CD4-positive, alpha-beta memory T cell (primary cell): ENCODE measurements around the gene SND1. TPM values are rescaled to one million over a fixed set of nuclear protein-coding genes. Genes with fewer than 3 reads are reported as not detected.

Experiments
- CTCF ChIA-PET: fragments of 350-600 bp; sonication (Branson Sonifier 250); formaldehyde crosslinking; loops from one replicate; lab custom pipeline; 2021; ENCODE audit warnings: inconsistent platforms; ENCODE audit not compliant: partially characterized antibody; lab: Charles Lee
- POLR2A ChIA-PET: fragments of 350-600 bp; sonication (Branson Sonifier 250); formaldehyde crosslinking; loops from one replicate; lab custom pipeline; 2021; ENCODE audit not compliant: partially characterized antibody; lab: Charles Lee
- DNase-seq, 5 donors: peaks; one replicate each; pipeline versions ENCODE4 v3.0.0 to v3.0.0-alpha.2; 2020 to 2022; ENCODE audit warnings: mixed read lengths in 1 of 5
- H3K27ac ChIP-seq: one replicate; pipeline ENCODE4 v1.7.0; 2013; ENCODE audit warnings: low read depth, low read length
- H3K27me3 ChIP-seq: 2 replicates; pipeline ENCODE4 v1.7.0; 2013; ENCODE audit warnings: mild to moderate bottlenecking, low read length, moderate library complexity; ENCODE audit not compliant: insufficient read depth
- H3K36me3 ChIP-seq: 2 replicates; pipeline ENCODE4 v1.7.0; 2013; ENCODE audit warnings: mild to moderate bottlenecking, low read length, moderate library complexity; ENCODE audit not compliant: insufficient read depth
- H3K4me1 ChIP-seq: 2 replicates; pipeline ENCODE4 v1.7.0; 2013; ENCODE audit warnings: mild to moderate bottlenecking, low read length, moderate library complexity; ENCODE audit not compliant: insufficient read depth
- H3K4me3 ChIP-seq, 2 donors: one replicate each; pipeline ENCODE4 v1.7.0; 2013; ENCODE audit warnings: low read length in 2 of 2, mild to moderate bottlenecking in 1 of 2
- H3K9me3 ChIP-seq, 2 donors: one replicate each; pipeline ENCODE4 v1.7.0; 2013; ENCODE audit warnings: low read length in 2 of 2, control low read depth in 1 of 2; ENCODE audit not compliant: control insufficient read depth in 1 of 2
- H3K27ac Mint-ChIP-seq, 7 donors: one replicate each; pipeline ENCODE4 v1.8.0; 2020 to 2021; ENCODE audit warnings: mixed read lengths in 7 of 7, mild to moderate bottlenecking in 6 of 7, inconsistent platforms in 3 of 7, moderate library complexity in 3 of 7
- H3K27me3 Mint-ChIP-seq, 2 donors: one replicate each; pipeline ENCODE4 v1.8.0; 2020 to 2021; ENCODE audit warnings: mixed read lengths in 2 of 2
- H3K36me3 Mint-ChIP-seq, 2 donors: one replicate each; pipeline ENCODE4 v1.8.0; 2020 to 2021; ENCODE audit warnings: mixed read lengths in 2 of 2, inconsistent platforms in 1 of 2, mild to moderate bottlenecking in 1 of 2
- H3K4me1 Mint-ChIP-seq, 4 donors: one replicate each; pipeline ENCODE4 v1.8.0; 2020 to 2021; ENCODE audit warnings: mixed read lengths in 4 of 4, mild to moderate bottlenecking in 1 of 4
- H3K4me3 Mint-ChIP-seq, 8 donors: one replicate each; pipeline ENCODE4 v1.8.0; 2020 to 2021; ENCODE audit warnings: mixed read lengths in 8 of 8, mild to moderate bottlenecking in 7 of 8, moderate library complexity in 6 of 8, inconsistent platforms in 3 of 8
- H3K9me3 Mint-ChIP-seq, 8 donors: one replicate each; pipeline ENCODE4 v1.8.0; 2020 to 2021; ENCODE audit warnings: mixed read lengths in 8 of 8, mild to moderate bottlenecking in 5 of 8, inconsistent platforms in 3 of 8, moderate library complexity in 1 of 8
- intact Hi-C: fragments of 100-400 bp; cut with micrococcal nuclease; formaldehyde crosslinking; loops from one replicate; pipeline ENCODE4 v1.15.1; 2023
- polyA plus RNA-seq, 2 donors: library from polyadenylated mRNA; unstranded; fragments of 300-500 nt; fragmentation: Illumina TruSeq; gene quantifications; one replicate each; pipeline ENCODE4 v1.2.3, GENCODE V29; 2021
- total RNA-seq, 2 experiments: library from RNA; stranded (reverse); gene quantifications; one replicate each; pipeline ENCODE4 v1.2.3, GENCODE V29; 2021

The SND1 gene
- total and polyA plus RNA-seq, 4 experiments from 2014 or later: 119 to 223 (median 171) TPM

DNA sequence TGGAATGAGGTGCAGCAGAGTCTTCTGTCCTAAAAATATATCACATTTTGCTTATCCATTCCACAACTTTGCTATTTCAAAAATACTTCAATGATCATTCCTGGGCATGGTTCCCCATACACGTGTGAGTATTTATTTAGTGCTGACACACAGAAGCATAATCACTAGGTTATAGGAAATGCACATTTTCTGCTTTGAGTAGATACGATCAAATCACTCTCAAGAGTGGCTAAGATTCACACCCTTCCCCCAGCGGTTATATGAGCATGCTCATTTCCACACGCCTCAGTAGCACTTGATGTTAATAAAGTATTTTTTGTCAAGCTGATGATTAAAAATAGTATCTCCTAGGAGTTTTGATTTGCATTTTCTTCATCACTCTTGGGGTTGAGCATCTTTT lies 472.8 kb downstream of the SND1 start:
- H3K4me3 ChIP-seq: no peak overlapping the region
- H3K27me3 ChIP-seq: no peaks in the 10 kb centered on the region
- H3K9me3 ChIP-seq: no peaks in the 10 kb centered on the region
- H3K36me3 Mint-ChIP-seq: no peaks in the 10 kb centered on the region
- H3K27ac Mint-ChIP-seq: peak overlapping the region in 2 of 7 donors; percentile 1 to 24
- no peak overlapping the region for H3K4me3 Mint-ChIP-seq
- no peak overlapping the region for H3K27ac ChIP-seq
- peaks cover 0 to 5% (median 0%) of the 10 kb centered on the region in 8 donors for H3K9me3 Mint-ChIP-seq
- no peak for DNase-seq
- peaks cover 6% of the 10 kb centered on the region for H3K4me1 ChIP-seq
- peaks cover 8% of the 10 kb centered on the region in 4 donors for H3K4me1 Mint-ChIP-seq
- no peaks in the 10 kb centered on the region for H3K27me3 Mint-ChIP-seq
- ChIA-PET POLR2A (interaction anchor here (1.3 kb wide), 1 partner anchor 11 kb away, joined by 4 read pairs; no protein-coding TSS in a partner anchor), CTCF (interaction anchor here (1.7 to 2.1 kb wide), 2 partner anchors 11 to 85 kb away, joined by 5 read pairs; no protein-coding TSS in a partner anchor)
- intact Hi-C loops: no loop called here
- H3K36me3 ChIP-seq: no peaks in the 10 kb centered on the region

DNA sequence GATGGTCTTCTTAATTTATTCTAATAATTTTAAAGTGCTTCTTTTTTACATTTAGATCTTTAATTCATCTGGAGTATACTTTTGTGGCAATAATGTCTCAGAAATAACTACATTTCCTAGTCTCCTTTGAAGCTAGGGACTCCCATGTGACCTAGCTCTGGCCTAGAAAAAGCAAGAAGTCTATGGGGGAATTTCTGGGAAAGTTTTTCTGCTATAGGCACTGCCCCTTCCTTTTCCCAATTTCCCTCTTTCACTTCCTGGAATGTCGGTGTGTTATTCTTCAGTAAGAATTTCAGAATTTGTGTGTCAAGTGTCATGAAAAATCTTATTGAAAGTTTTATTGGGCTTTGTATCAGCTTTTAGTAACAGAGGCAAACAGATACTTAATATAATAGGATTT lies 473.8 kb downstream of the SND1 start:
- H3K36me3 Mint-ChIP-seq: no peaks in the 10 kb centered on the region
- H3K27ac Mint-ChIP-seq: no peak overlapping the region
- Histone ChIP-seq H3K9me3 (no peaks in the 10 kb centered on the region), H3K36me3 (no peaks in the 10 kb centered on the region), H3K4me1 (peaks cover 6% of the 10 kb centered on the region), H3K4me3 (no peak overlapping the region), H3K27me3 (peaks cover 8% of the 10 kb centered on the region), H3K27ac (no peak overlapping the region)
- peaks cover 0 to 2% (median 0%) of the 10 kb centered on the region in 8 donors for H3K9me3 Mint-ChIP-seq
- POLR2A ChIA-PET: interaction anchor here (0.7 to 1.3 kb wide), 2 partner anchors 9 to 10 kb away, joined by 4 read pairs; no protein-coding TSS in a partner anchor
- no peaks in the 10 kb centered on the region for H3K27me3 Mint-ChIP-seq
- CTCF ChIA-PET: interaction anchor here (0.5 to 1.7 kb wide), 3 partner anchors 10 to 418 kb away, joined by 3 to 5 read pairs (median 4); no protein-coding TSS in a partner anchor
- intact Hi-C loops: no loop called here
- peaks cover 8% of the 10 kb centered on the region in 4 donors for H3K4me1 Mint-ChIP-seq
- DNase-seq: no peak
- H3K4me3 Mint-ChIP-seq: no peak overlapping the region

DNA sequence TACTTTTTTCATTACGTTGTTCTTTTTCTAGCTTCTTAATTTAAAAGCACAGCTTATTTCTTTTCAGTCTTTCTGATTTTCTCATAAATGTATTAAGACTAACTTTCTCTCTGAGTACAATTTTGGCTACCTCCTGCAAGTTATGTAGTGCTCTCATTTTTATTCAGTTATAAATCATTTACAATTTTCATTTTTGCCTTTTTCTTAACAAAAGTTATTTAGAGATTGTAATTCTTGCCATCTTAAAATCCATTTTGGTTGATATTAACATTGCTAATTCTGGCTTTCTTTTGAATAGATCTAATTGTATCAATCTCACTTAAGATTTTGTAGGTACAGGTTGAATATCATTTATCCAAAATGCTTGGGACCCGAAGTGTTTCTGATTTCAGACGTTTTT lies 476.4 kb downstream of the SND1 start:
- Histone ChIP-seq H3K9me3 (no peaks in the 10 kb centered on the region), H3K27ac (no peak overlapping the region), H3K4me3 (no peak overlapping the region), H3K36me3 (no peaks in the 10 kb centered on the region), H3K27me3 (peaks cover 18% of the 10 kb centered on the region), H3K4me1 (peaks cover 6% of the 10 kb centered on the region)
- ChIA-PET CTCF (no interaction called here), POLR2A (no interaction called here)
- intact Hi-C loops: no loop called here
- H3K36me3 Mint-ChIP-seq: peaks cover 0 to 3% of the 10 kb centered on the region in 2 donors
- peaks cover 0 to 4% (median 0%) of the 10 kb centered on the region in 8 donors for H3K9me3 Mint-ChIP-seq
- DNase-seq: no peak
- H3K4me1 Mint-ChIP-seq: peaks cover 6 to 8% (median 7%) of the 10 kb centered on the region in 4 donors
- H3K27me3 Mint-ChIP-seq: peaks cover 6 to 10% of the 10 kb centered on the region in 2 donors
- H3K4me3 Mint-ChIP-seq: no peak overlapping the region
- no peak overlapping the region for H3K27ac Mint-ChIP-seq

DNA sequence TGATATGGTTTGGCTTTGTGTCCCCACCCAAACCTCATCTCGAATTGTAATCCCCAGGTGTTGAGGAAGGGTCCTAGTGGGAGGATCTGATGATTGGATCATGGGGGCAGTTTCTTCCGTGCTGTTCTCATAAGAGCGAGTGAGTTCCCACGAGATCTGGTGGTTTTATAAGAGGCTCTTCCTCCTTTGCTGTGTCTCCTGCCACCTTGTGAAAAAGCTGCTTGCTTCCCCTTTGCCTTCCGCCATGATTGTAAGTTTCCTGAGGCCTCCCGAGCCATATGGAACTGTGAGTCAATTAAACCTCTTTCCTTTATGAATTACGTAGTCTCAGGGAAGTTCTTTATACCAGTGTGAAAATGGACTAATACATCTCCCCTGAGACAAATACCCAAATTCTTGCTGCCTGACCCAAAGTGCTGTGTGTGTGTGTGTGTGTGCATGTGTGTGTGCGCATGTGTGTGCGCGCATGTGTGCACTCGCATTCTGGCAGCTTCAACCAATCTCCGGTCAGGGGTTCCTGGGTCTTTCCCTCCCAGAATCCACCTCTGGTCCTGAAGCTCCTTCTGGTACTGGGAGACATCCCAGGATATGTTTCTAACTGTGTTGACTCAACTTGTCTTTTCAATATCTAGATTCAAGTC lies 477.4 kb downstream of the SND1 start:
- Histone ChIP-seq H3K4me1 (peaks cover 6% of the 10 kb centered on the region), H3K36me3 (no peaks in the 10 kb centered on the region), H3K27me3 (peaks cover 18% of the 10 kb centered on the region), H3K9me3 (no peaks in the 10 kb centered on the region), H3K27ac (no peak overlapping the region), H3K4me3 (no peak overlapping the region)
- no peak for DNase-seq
- intact Hi-C loops: no loop called here
- peaks cover 0 to 4% (median 0%) of the 10 kb centered on the region in 8 donors for H3K9me3 Mint-ChIP-seq
- POLR2A ChIA-PET: no interaction called here
- CTCF ChIA-PET: no interaction called here
- H3K4me3 Mint-ChIP-seq: no peak overlapping the region
- peaks cover 0 to 3% of the 10 kb centered on the region in 2 donors for H3K36me3 Mint-ChIP-seq
- peaks cover 9 to 16% of the 10 kb centered on the region in 2 donors for H3K27me3 Mint-ChIP-seq
- no peak overlapping the region for H3K27ac Mint-ChIP-seq
- H3K4me1 Mint-ChIP-seq: peaks cover 6 to 12% (median 8%) of the 10 kb centered on the region in 4 donors

DNA sequence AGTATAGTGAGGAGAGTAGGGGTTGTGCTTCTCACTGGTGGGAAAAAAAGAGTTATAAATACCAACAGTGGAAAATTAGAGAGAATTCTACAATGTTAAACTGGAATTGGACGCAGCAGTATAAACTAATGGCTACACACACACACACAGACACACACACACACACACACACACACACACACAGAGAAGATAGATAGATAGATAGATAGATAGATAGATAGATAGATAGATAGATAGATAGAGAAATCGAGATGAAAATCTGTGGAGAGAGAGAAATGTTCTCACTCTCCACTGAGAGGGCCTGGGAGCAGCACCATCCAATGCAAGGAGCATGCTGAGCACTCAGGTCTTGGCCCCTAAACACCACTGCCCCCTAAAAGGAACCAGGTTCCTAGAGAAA lies 479.1 kb downstream of the SND1 start:
- H3K27me3 ChIP-seq: peaks cover 27% of the 10 kb centered on the region
- H3K9me3 ChIP-seq: no peaks in the 10 kb centered on the region
- Mint-ChIP-seq H3K27me3 (peaks cover 20 to 23% of the 10 kb centered on the region in 2 donors), H3K27ac (no peak overlapping the region), H3K4me1 (peaks cover 8 to 18% (median 11%) of the 10 kb centered on the region in 4 donors), H3K36me3 (peaks cover 0 to 3% of the 10 kb centered on the region in 2 donors), H3K9me3 (peaks cover 0 to 4% (median 0%) of the 10 kb centered on the region in 8 donors), H3K4me3 (no peak overlapping the region)
- H3K27ac ChIP-seq: no peak overlapping the region
- DNase-seq: no peak
- no peaks in the 10 kb centered on the region for H3K36me3 ChIP-seq
- ChIA-PET CTCF (no interaction called here), POLR2A (no interaction called here)
- intact Hi-C loops: no loop called here
- H3K4me1 ChIP-seq: peaks cover 12% of the 10 kb centered on the region
- no peak overlapping the region for H3K4me3 ChIP-seq

DNA sequence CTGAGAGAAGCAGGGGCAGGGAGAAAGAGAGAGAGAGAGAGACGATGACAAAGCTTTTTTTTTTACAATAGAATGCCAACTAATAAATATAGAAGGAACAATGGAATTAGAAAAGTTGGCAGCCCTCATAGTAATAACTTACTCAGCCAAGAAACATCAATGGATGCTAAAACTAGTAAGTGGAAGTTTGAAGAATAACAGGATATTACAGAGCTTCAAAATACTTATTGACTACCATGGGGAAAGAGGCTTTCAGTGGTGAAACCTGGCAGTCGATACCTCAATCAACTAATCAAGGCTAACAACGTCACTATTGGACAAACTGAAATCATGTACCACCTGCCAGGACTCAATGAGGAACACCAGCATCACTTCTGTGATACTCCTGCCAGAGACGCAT lies 479.7 kb downstream of the SND1 start:
- peaks cover 8 to 21% (median 13%) of the 10 kb centered on the region in 4 donors for H3K4me1 Mint-ChIP-seq
- H3K4me1 ChIP-seq: peaks cover 16% of the 10 kb centered on the region
- ChIA-PET CTCF (no interaction called here), POLR2A (no interaction called here)
- H3K36me3 ChIP-seq: no peaks in the 10 kb centered on the region
- H3K27me3 ChIP-seq: peaks cover 31% of the 10 kb centered on the region
- intact Hi-C loops: no loop called here
- no peak overlapping the region for H3K4me3 Mint-ChIP-seq
- DNase-seq: no peak
- peaks cover 23% of the 10 kb centered on the region in 2 donors for H3K27me3 Mint-ChIP-seq
- no peaks in the 10 kb centered on the region for H3K9me3 ChIP-seq
- H3K36me3 Mint-ChIP-seq: peaks cover 0 to 3% of the 10 kb centered on the region in 2 donors
- no peak overlapping the region for H3K4me3 ChIP-seq
- no peak overlapping the region for H3K27ac Mint-ChIP-seq
- peaks cover 0 to 2% (median 0%) of the 10 kb centered on the region in 8 donors for H3K9me3 Mint-ChIP-seq
- H3K27ac ChIP-seq: no peak overlapping the region

DNA sequence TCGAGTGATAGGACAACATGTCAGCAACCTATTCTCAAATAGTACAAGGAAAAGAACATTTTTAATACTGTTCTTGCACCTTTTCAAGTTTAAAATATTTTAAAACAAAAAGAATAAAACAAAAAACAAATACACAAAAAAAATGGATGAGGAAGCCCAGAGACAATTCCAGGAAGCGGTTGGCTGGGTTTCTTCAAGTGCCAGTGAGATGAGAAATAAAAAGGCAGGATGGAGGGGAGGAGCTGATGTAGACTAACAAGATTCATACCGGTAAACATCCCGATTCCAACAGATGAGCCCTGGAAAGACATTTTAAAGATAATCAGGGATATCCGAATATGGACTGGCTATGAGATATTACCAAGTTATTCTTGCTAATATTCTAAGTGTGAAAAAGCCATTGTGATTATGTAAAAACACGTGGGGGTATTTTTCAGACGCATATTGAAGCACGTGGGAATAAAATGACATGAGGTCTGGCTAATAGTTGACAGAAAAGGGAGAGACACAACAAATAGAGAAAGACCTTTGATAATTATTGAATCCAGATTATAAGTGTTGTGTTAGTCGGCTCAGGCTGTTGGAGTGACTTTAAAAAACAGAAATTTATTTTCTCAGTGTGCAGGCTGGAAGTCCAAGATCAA lies 480.6 kb downstream of the SND1 start:
- H3K9me3 Mint-ChIP-seq: peaks cover 0 to 1% (median 0%) of the 10 kb centered on the region in 8 donors
- no peaks in the 10 kb centered on the region for H3K36me3 ChIP-seq
- H3K27me3 ChIP-seq: peaks cover 31% of the 10 kb centered on the region
- H3K4me3 Mint-ChIP-seq: no peak overlapping the region
- H3K27ac Mint-ChIP-seq: no peak overlapping the region
- H3K4me1 Mint-ChIP-seq: peaks cover 8 to 21% (median 13%) of the 10 kb centered on the region in 4 donors
- peaks cover 23 to 30% of the 10 kb centered on the region in 2 donors for H3K27me3 Mint-ChIP-seq
- peaks cover 0 to 3% of the 10 kb centered on the region in 2 donors for H3K36me3 Mint-ChIP-seq
- no peaks in the 10 kb centered on the region for H3K9me3 ChIP-seq
- H3K4me3 ChIP-seq: no peak overlapping the region
- no peak overlapping the region for H3K27ac ChIP-seq
- POLR2A ChIA-PET: no interaction called here
- peaks cover 16% of the 10 kb centered on the region for H3K4me1 ChIP-seq
- intact Hi-C loops: no loop called here
- CTCF ChIA-PET: no interaction called here
- DNase-seq: no peak
